Measurements from ENCODE around the gene CGNL1.

DNA sequence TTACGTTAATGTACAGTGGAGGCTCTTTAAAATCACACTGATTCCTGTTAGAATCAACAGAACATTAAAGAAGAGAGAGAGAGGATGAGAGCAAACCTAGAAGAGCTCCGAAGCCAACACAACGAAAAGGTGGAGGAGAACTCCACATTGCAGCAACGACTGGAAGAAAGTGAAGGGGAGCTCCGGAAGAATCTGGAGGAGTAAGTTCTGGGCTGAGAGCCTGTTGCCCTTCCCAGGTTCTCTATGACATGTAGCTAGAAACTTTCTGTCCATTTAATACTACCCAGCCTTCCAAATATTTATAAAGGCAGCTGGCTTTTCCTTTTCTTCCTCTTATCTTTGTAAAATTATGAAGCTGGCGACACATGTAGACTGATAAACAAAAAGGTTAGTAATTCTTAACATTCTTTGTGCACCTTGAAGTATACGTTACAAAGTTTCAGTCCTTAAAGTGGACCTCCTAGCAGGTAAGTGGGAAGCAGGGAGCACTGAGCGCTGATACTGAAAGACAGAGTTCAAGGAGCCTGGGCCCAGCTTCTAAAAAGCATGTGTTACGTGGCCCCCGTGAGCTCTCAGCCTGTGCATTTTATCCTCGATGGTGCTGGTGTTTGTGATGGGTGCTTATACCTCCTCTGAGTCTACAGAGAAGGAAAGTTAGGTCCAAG is 75.9 kb downstream of the CGNL1 start:
- TF ChIP-seq, protein P1, sequence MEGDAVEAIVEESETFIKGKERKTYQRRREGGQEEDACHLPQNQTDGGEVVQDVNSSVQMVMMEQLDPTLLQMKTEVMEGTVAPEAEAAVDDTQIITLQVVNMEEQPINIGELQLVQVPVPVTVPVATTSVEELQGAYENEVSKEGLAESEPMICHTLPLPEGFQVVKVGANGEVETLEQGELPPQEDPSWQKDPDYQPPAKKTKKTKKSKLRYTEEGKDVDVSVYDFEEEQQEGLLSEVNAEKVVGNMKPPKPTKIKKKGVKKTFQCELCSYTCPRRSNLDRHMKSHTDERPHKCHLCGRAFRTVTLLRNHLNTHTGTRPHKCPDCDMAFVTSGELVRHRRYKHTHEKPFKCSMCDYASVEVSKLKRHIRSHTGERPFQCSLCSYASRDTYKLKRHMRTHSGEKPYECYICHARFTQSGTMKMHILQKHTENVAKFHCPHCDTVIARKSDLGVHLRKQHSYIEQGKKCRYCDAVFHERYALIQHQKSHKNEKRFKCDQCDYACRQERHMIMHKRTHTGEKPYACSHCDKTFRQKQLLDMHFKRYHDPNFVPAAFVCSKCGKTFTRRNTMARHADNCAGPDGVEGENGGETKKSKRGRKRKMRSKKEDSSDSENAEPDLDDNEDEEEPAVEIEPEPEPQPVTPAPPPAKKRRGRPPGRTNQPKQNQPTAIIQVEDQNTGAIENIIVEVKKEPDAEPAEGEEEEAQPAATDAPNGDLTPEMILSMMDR (IDR thresholded peaks at IDR 0.05) = no peak
- no peak for TF ChIP-seq POLR2A (IDR thresholded peaks at IDR 0.05)

Measured in lower leg skin (tissue), 3 donors.